ENCODE results near the gene PBX2.
"Not testable (repeated sequence)": the region's sequence is repeated elsewhere in the genome, so short reads cannot be mapped to it uniquely, and the experiment has no call there.

Gene PBX2

DNA sequence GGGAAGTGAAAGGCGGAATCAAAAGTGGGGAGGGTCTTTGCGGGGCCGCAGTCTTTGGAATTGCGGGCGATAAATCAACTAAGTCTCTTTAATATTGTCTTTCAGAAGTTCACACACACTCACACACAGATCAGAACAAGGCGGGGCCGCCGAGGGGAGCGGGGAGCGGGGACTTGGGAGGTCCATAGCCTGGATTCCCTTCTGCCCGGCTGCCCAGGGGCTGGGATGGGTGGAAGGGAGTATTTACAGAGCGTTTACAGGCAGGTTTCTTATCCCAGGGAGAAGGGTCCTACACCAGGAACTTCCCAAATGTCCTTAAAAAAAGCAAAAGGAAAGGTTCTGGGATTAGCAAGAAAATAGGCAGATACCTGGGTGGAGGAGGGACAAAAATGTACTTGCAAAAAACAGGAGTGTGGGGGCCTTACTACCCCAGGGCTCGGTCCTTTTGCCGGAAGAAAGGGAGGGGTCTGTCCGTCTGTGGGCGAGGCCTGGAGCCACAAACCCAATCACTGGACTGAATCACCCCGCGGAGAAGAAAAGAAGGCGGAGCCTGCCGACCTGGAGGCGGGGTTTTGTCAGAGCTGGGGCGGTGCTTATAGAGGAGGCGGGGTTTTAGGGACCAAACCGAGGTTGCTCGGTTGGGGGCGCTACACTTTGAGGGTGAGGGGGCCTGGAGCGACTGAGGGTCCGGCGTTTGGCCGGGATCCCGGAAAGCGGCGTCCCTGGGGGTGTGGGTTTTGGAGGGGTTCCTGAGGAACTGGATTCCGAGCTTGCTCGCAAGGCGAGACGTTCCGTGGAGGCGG is 41.5 kb downstream of the PBX2 start:
- peak; percentile 69 for DNase-seq

DNA sequence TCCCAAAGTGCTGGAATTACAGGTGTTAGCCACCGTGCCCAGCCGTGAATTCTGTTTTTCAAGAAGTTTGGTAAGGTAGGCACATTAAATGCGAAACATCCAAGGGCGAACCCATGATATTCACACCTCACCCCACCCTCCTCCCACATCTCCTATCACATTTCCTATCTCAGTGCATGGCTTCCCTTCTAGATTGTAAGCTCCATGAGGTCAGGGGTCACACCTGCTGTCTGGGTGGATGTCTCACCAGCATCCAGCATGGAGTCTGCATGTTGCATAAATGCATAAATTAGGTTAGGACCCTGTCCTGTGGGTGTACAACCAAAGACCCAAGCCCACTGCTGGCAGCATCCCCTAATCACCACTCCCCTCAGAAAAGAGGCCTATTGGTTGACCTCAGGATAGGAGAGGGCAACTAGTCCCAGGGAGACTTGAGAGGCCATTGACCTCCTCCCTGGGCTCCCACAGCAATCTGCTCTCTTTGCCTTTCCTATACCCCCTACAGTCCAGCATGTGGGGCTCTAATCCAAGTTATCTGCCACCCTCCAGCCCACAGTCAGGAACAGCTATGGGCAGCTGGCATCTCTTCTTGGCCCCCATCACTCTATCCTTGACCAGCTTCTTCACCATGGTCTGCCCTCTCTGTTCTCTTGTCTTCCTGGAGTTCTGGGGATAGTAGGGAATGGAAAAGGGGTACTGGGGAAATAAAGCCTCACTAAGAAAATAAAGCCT is 42.4 kb downstream of the PBX2 start:
- DNase-seq, result no peak

DNA sequence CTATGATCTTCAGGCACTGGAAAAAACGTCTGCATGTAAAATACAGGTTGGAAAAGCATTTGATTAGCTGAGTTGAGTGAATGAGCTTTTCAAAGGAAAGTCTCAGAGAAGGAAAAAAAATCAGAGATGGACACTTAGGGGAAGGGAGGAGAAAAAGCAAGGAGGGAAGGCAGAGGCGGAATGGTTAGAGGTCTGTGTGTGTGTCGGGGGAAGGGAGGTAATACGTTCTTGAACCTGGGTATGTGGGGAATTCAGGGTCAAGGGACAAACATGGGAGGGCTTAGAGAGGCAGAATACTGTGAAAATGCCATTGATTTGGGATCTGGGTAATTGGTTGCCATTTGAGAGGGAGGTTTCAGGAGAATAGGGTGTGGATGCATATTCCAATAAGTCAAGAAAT is 43.3 kb downstream of the PBX2 start:
- no peak for DNase-seq

DNA sequence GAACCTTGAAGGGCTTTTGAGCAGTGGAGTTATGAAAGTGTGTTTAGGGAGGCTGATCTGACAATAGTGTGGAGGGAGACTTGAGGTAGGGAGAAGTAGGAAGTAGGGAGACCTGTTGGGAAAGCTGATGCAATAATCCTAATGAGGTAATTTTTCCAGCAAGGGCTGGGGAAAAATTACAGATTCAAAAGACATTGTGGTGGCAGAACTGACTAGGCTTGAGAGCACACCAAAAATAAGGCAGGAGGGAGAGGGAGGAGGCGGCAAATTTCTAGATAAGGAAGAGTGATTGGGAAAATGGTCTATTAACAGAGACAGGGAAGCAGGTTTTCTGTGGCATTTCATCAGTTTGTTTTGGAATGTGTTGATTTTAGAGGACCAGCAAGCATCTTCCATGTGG is 43.7 kb downstream of the PBX2 start:
- DNase-seq, result no peak

DNA sequence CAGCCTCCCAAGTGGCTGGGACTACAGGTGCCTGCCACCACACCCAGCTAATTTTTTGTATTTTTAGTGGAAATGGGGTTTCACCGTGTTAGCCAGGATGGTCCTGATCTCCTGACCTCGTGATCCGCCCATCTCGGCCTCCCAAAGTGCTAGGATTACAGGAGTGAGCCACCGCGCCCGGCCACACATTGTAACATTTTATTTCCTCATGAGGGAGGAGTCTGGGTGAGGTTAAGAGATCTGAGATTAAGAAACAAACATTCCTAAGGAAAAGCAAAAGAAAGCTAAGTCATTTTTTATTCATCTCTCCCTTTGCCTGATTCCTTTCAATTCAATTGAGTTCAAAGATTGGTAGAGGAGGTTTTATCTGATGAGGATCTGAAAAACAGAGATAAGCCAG is 45.8 kb downstream of the PBX2 start:
- not testable (repeated sequence) for DNase-seq

DNA sequence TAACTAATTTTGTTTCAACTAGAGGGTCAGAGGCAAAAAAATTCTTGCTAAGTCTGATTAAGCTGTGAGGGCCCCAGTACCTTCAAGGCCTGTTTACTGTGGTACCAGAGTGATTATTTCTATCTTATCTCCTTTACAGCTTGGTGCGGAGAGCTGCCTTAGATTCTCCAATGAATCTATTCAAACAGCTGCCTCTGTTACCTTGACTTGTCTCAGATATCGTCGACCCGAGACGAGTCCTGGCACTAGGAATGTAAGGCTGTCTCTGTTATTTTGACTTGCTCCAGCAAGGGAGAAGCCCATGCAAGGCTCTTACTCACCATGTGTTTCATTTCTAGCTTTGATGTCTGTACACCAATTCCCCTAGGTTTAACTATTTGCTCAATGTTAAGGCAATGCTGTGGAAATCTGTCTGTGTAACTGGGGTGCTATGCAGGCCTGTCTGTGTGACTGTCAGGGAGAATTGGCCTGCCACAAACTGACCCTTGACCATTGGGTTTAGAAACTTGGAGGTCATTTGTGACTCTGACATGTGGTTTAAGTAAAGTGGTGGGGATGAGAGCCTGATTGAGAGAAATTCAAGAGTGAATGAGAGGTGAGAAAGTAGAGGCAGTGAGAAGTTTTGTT is 49.5 kb downstream of the PBX2 start:
- no peak for DNase-seq

DNA sequence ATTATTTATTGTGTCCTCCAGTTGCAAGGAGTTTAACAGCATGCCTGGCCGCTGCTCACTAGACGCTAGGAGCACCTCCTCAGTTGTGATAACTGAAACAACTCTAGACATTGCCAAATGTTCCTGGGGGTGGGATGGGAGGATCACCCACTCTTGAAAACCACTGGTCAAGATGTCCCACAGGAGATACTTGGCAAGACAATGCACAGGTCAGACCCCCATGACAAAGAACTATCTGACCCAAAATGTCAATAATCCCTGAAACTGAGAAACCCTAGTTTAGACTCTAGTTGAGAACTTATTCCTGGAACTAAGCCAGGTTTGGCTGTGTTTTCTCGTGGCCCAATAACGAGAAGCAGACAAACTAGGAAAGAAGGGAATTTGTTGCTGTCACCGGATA is 50.4 kb downstream of the PBX2 start:
- no peak for DNase-seq

DNA sequence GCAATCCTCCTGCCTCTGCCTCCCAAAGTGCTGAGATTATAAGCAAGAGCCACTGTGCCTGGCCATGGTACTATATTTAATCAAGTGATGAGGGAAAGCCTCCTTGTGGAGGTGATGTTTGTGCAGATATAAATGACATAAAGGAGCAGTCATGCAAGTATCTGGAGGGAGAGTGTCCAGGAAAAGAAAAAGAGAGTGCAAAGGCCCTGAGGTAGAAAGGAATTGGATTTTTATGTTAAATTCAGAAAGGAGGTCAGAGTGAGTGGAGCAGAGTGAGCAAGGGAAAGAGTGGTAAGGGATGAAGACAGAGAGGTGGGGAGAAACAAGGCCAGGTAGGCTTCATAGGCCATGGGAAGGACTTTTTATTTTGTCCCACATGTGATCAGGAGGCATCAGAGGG is 52.5 kb downstream of the PBX2 start:
- DNase-seq, result no peak

Data from activated naive CD4-positive, alpha-beta T cell treated with Interleukin-2 at 50 U/mL for 16 hours (primary cell).